Fibroblast of skin of back (primary cell): ENCODE measurements around the gene SNED1.
"Not testable (repeated sequence)": the region's sequence is repeated elsewhere in the genome, so short reads cannot be mapped to it uniquely, and the experiment has no call there.

ENCODE experiments used
- DNase-seq: peaks from one replicate; pipeline ENCODE4 v3.0.0-alpha.2; 2013

SNED1 gene

GRCh38 chr2:240972636-240973521 is 25.5 kb upstream of the SNED1 start:
- DNase-seq: no peak

GRCh38 chr2:240974771-240975572 is 23.4 kb upstream of the SNED1 start:
- no peak for DNase-seq

- DNase-seq: not testable (repeated sequence)
Measured at GRCh38 chr2:240975903-240976302, 22.5 kb upstream of the SNED1 start.

GRCh38 chr2:240981280-240981679 is 17.1 kb upstream of the SNED1 start:
- peak; percentile 13 for DNase-seq

- DNase-seq: no peak
Measured at GRCh38 chr2:240981871-240982800, 16.3 kb upstream of the SNED1 start.

GRCh38 chr2:240982821-240983281 is 15.6 kb upstream of the SNED1 start:
- no peak for DNase-seq

- DNase-seq: peak; percentile 17
Measured at GRCh38 chr2:240983361-240983995, 14.9 kb upstream of the SNED1 start.

- DNase-seq: no peak
Measured at GRCh38 chr2:240983996-240984498, 14.4 kb upstream of the SNED1 start.

- no peak for DNase-seq
Measured at GRCh38 chr2:240985881-240986786, 12.3 kb upstream of the SNED1 start.

- DNase-seq: peak; percentile 50
Measured at GRCh38 chr2:240986787-240987411, 11.5 kb upstream of the SNED1 start.

GRCh38 chr2:240987588-240987987 is 10.8 kb upstream of the SNED1 start:
- DNase-seq: no peak

GRCh38 chr2:240988146-240988545 is 10.3 kb upstream of the SNED1 start:
- peak; percentile 34 for DNase-seq

GRCh38 chr2:240988571-240989271 is 9.7 kb upstream of the SNED1 start:
- DNase-seq: no peak

- peak; percentile 7 for DNase-seq
Measured at GRCh38 chr2:240989451-240990265, 8.8 kb upstream of the SNED1 start.

- no peak for DNase-seq
Measured at GRCh38 chr2:240990266-240990529, 8.2 kb upstream of the SNED1 start.

GRCh38 chr2:240990726-240991377 is 7.6 kb upstream of the SNED1 start:
- DNase-seq: no peak

- peak; percentile 85 for DNase-seq
Measured at GRCh38 chr2:240991378-240992263, 6.8 kb upstream of the SNED1 start.
